ENCODE measurements around the gene ZNF566.

Gene ZNF566

DNA sequence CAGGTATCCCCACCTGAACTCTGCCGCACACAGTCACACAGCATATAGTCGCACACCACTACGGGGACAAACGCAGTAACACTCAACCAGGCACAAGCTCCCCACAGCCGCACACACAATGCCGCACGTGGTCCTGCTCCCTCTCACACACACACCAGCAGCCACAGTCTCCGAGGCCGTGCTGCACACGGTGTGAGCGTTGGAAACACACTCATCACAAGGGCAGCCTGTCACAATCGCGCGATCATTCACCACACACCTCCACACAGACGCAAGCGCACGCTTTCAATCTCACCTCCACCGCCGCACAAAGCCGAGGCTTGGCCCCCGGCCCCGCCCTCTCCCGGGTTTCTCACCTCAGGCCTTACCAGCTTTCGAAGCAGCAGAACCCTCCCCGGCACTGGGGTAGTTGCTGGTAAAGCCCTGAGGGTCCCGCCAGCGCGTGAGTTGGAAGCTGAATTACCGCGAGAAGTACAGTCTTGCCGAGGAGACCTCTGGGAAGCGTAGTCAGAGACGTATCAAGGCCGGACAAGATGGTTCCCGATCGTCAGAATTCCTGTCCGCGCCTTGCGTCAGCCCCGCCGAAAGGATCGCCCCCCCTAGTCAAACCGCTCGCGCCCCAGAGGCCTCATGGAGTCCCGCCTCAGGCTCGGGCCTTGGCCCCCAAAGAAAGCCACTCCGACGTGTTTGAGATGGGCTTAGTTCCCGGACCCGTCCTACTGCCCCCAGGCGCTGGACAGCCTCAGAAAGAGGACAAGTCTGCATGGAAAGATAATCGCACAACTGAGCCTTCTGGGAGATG is at the start of gene ZNF566:
TSS of gene ZNF566 (minus strand) at position 444 of the 802 bp plus-strand sequence. CDS start 13,004 bp downstream, outside the sequence.
- POLR2A ChIA-PET, result interaction anchor here (0.7 to 2.3 kb wide), 14 partner anchors 10 to 683 kb away, joined by 3 to 20 read pairs (median 6); partner anchors contain the start of genes ZFP14, ZNF146, ZNF260 and ZNF345
- peak; percentile 94 for DNase-seq (ENCODE audit: extremely low spot score)
- TF ChIP-seq ZNF384 (IDR thresholded peaks at IDR 0.05), result no peak
- no peak for TF ChIP-seq ARNT (IDR thresholded peaks at IDR 0.05)
- TF ChIP-seq FOXA1 (IDR thresholded peaks at IDR 0.05), result no peak
- peak; percentile 99 for TF ChIP-seq L3MBTL2 (conservative IDR thresholded peaks at IDR 0.05)
- TF ChIP-seq BHLHE40 (IDR thresholded peaks at IDR 0.05; ENCODE audit: borderline replicate concordance), result no peak
- no peak for TF ChIP-seq LEF1 (IDR thresholded peaks at IDR 0.05; ENCODE audit: borderline replicate concordance)
- CTCF ChIA-PET, result interaction anchor here (0.6 kb wide), 1 partner anchor 1434 kb away, joined by 3 read pairs; no protein-coding TSS in a partner anchor

DNA sequence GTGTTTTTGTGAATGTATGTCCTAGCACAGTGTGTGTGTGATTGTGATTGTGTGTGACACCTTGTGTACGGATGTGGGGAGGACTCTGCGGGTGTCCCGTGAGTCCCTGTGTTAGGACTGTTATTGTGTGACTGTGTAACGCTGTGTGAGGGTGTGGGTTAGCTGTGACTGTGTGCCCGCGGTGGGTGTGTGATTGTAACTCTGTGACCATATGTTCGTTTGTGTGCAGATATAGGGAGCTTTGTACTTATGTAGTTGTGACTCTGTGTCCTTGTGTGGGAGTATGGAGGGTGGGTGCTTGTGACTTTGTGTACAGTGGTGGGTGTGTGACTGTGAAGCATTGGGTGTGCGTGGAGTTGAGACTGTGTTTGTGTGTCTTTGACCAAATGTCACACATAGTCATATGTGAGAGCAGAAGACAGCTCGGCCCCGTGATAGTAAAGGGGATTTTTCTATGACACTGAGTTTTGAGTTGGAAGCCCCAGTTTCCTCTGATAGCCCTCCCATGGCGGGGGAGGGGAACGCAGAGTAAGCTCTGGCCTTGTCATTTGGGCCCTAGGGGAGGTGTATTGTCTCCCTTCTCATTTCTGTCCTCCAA is 39.7 kb upstream of the ZNF566 start:
- ChIA-PET POLR2A (interaction anchor here (0.9 to 2.4 kb wide), 12 partner anchors 9 to 688 kb away, joined by 3 to 22 read pairs (median 4); partner anchors contain the start of genes ZFP14, ZNF345, ZNF382 and ZNF383), CTCF (no interaction called here)
- TF ChIP-seq L3MBTL2 (conservative IDR thresholded peaks at IDR 0.05), result no peak
- DNase-seq (ENCODE audit: extremely low spot score), result peak; percentile 13

DNA sequence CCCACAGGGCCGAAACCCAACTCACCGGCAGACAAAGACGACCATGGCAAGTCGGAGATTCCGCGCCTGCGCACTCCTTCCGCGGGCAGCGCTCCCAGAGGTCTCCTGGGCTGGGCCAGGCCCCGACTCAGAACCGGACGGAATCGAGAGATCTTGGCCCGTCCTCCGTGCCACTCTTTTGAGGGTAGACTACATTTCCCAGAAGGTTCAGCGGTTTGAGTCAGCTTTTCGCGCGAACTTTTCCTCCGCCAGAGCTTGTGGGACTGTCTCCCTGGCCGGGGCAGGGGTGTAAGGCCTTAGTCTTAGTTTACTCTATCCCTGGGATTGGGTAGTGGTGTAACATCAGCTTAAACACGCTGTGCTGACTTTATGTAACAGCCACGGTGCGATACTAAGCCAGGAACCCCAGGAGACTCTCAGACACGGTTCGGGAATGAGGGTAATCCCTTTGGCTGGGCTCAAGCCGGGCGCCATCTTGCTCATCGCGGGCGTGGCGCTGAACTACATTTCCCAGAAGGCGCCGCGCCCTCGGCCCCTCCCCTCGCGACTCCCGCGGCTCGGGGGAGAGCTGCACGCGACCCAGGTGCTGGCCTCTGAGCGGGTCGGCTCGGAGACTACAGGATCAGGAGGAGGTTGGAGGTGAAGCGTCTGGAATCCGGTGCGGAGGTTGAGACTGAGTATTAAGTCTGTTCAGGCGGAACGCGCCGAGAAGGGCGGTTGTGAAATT is 39.0 kb upstream of the ZNF566 start, which contains the start of gene ZNF260:
TSS of gene ZNF260 (minus strand) at position 78 of the 727 bp plus-strand sequence. CDS start 13,033 bp downstream, outside the sequence.
- ChIA-PET POLR2A (interaction anchor here (0.6 to 2.4 kb wide), 13 partner anchors 10 to 689 kb away, joined by 3 to 22 read pairs (median 4); partner anchors contain the start of genes ZFP14, ZNF345, ZNF382 and ZNF383), CTCF (interaction anchor here (0.5 kb wide), 1 partner anchor 23 kb away, joined by 3 read pairs; no protein-coding TSS in a partner anchor)
- peak; percentile 88 for DNase-seq (ENCODE audit: extremely low spot score)
- TF ChIP-seq NFRKB (IDR thresholded peaks at IDR 0.05) (0 out of 2 replicates have a peak, but pooled peaks have one; percentile 53), TARDBP (IDR thresholded peaks at IDR 0.05) (no peak), L3MBTL2 (conservative IDR thresholded peaks at IDR 0.05) (peak; percentile 85), ELF4 (IDR thresholded peaks at IDR 0.05) (peak; percentile 42)
- TF ChIP-seq, protein P1, sequence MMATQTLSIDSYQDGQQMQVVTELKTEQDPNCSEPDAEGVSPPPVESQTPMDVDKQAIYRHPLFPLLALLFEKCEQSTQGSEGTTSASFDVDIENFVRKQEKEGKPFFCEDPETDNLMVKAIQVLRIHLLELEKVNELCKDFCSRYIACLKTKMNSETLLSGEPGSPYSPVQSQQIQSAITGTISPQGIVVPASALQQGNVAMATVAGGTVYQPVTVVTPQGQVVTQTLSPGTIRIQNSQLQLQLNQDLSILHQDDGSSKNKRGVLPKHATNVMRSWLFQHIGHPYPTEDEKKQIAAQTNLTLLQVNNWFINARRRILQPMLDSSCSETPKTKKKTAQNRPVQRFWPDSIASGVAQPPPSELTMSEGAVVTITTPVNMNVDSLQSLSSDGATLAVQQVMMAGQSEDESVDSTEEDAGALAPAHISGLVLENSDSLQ (IDR thresholded peaks at IDR 0.05), result no peak

DNA sequence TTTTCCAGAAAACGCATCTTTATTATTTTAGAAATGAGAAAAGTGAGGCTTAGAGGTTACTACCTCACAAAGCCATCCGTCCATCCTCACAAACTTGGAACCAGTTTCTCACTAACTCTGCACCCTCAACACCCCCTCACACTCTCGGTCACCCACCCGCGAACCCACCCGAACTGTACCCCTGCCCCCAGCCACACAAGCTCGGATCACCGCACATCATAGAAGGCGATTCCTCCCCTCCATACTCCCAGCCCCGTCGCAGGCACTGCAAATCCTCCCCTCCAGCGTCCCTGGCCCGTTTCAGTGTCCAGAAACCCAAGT is 38.5 kb upstream of the ZNF566 start:
- CTCF ChIA-PET, result no interaction called here
- DNase-seq (ENCODE audit: extremely low spot score), result no peak
- TF ChIP-seq L3MBTL2 (conservative IDR thresholded peaks at IDR 0.05) (no peak), HDGF (IDR thresholded peaks at IDR 0.05; ENCODE audit: borderline replicate concordance) (no peak), ARNT (IDR thresholded peaks at IDR 0.05) (no peak), BHLHE40 (IDR thresholded peaks at IDR 0.05; ENCODE audit: borderline replicate concordance) (no peak)
- TF ChIP-seq, protein P1 (IDR thresholded peaks at IDR 0.05), result no peak
- POLR2A ChIA-PET, result interaction anchor here (0.6 to 2.4 kb wide), 7 partner anchors 16 to 550 kb away, joined by 3 to 22 read pairs (median 11); partner anchors contain the start of genes ZNF345, ZNF382, ZNF420 and ZNF529

DNA sequence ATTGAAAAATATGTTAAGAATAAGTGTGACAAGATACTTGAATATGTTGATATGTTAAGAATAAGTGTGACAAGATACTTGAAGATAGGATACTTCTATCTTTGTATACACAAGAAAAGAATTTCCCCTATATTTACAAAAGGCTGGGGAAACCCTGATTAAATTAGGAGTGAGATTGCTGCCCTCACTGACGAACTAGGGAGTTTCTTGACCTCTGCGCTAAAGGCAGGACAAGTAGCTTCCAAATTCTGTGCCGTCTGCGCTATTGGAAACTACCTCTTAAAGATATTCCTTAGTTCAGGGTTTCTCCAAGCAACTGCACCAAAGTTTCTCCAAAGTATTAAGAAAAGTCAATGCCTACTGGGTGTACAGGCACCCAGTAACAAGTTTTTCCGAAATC is 38.0 kb upstream of the ZNF566 start:
- ChIA-PET CTCF (no interaction called here), POLR2A (interaction anchor here (2.1 to 2.4 kb wide), 4 partner anchors 38 to 551 kb away, joined by 8 to 22 read pairs (median 16); partner anchors contain the start of genes ZNF382, ZNF420, ZNF529 and ZNF566)
- no peak for DNase-seq (ENCODE audit: extremely low spot score)
- TF ChIP-seq TARDBP (IDR thresholded peaks at IDR 0.05), result no peak
- no peak for TF ChIP-seq ELF4 (IDR thresholded peaks at IDR 0.05)
- TF ChIP-seq FOXA1 (IDR thresholded peaks at IDR 0.05), result no peak
- TF ChIP-seq FOXK2 (IDR thresholded peaks at IDR 0.05), result no peak
- TF ChIP-seq HDGF (IDR thresholded peaks at IDR 0.05; ENCODE audit: borderline replicate concordance), result no peak
- TF ChIP-seq LEF1 (IDR thresholded peaks at IDR 0.05; ENCODE audit: borderline replicate concordance), result no peak
- no peak for TF ChIP-seq NFRKB (IDR thresholded peaks at IDR 0.05)
- TF ChIP-seq ARNT (IDR thresholded peaks at IDR 0.05), result no peak
- no peak for TF ChIP-seq CTBP1 (IDR thresholded peaks at IDR 0.05; ENCODE audit: borderline replicate concordance)
- no peak for TF ChIP-seq L3MBTL2 (conservative IDR thresholded peaks at IDR 0.05)
- no peak for TF ChIP-seq SP1 (IDR thresholded peaks at IDR 0.05)
- TF ChIP-seq BHLHE40 (IDR thresholded peaks at IDR 0.05; ENCODE audit: borderline replicate concordance), result no peak
- no peak for TF ChIP-seq ZNF384 (IDR thresholded peaks at IDR 0.05)
- TF ChIP-seq, protein P1 (IDR thresholded peaks at IDR 0.05), result no peak
- TF ChIP-seq FOXM1 (IDR thresholded peaks at IDR 0.05; ENCODE audit: borderline replicate concordance), result no peak
- no peak for TF ChIP-seq SUZ12 (IDR thresholded peaks at IDR 0.05)

DNA sequence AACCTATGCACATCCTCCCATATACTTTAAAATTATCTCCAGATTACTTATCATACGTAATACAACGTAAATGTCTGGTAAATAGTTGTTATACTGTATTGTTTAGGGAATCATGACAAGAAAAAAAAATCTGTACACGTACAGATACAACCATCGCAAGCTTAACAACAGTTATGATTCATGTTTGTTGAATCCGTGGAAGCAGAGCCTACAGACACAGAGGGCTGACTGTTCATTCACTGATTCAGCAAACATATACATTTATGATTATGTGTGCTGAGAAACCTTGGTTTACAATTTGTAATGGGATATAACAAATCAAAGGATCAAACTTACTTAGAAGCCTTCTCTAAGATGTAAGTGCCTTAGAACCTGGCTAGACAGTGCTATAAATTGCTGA is 37.2 kb upstream of the ZNF566 start:
- ChIA-PET POLR2A (no interaction called here), CTCF (no interaction called here)
- no peak for TF ChIP-seq CTBP1 (IDR thresholded peaks at IDR 0.05; ENCODE audit: borderline replicate concordance)
- DNase-seq (ENCODE audit: extremely low spot score), result no peak

All from HEK293T (cell line).